Prostate gland (tissue), 2 donors: Measurements from ENCODE around the gene PADI6.

Source experiments
- POLR2A ChIP-seq: fragments of 450-650 bp; IDR thresholded peaks from one replicate; pipeline ENCODE4 v1.6.1; 2016; ENCODE audit warnings: antibody characterized with exemption, mild to moderate bottlenecking
- TF ChIP-seq, protein P1 (sequence below), 4 experiments: fragments of 200-600 bp in 2 of 4; fragments of 450-650 bp in 2 of 4; sonication (generic) in 2 of 4; IDR thresholded peaks; 1 replicate in 3 of 4; 2 replicates in 1 of 4; pipeline ENCODE4 v1.5.1; 2016 to 2019; ENCODE audit warnings: antibody characterized with exemption in 4 of 4, mild to moderate bottlenecking in 2 of 4, moderate library complexity in 2 of 4

DNA sequence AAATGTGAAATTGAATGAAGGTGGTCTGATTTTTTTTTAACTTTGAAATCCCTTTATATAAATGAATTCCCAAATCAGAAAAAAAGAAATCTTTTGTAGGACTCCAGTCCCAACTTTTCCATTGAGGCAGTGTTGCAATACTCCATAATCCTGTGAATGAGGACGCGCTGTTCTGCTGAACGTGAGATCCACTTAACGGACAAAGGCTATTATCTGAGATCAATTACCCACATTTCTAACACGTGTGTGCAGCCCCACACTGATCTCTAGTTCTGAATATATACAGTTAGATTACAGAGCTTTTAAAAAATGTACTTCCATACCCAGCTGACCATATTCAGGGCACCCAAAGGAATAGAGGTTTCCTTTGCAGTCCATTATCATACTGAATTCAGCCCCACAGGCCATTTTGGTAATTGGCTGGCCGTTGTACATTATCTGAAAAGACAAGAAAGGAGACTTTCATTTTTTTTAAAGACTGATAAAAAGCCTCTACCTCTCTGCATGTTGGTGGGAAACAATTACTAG, 48.5 kb downstream of the PADI6 start:
- TF ChIP-seq, protein P1, sequence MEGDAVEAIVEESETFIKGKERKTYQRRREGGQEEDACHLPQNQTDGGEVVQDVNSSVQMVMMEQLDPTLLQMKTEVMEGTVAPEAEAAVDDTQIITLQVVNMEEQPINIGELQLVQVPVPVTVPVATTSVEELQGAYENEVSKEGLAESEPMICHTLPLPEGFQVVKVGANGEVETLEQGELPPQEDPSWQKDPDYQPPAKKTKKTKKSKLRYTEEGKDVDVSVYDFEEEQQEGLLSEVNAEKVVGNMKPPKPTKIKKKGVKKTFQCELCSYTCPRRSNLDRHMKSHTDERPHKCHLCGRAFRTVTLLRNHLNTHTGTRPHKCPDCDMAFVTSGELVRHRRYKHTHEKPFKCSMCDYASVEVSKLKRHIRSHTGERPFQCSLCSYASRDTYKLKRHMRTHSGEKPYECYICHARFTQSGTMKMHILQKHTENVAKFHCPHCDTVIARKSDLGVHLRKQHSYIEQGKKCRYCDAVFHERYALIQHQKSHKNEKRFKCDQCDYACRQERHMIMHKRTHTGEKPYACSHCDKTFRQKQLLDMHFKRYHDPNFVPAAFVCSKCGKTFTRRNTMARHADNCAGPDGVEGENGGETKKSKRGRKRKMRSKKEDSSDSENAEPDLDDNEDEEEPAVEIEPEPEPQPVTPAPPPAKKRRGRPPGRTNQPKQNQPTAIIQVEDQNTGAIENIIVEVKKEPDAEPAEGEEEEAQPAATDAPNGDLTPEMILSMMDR (IDR thresholded peaks at IDR 0.05): no peak
- TF ChIP-seq POLR2A: no peak
